Prostate gland (tissue), 2 donors: Measurements from ENCODE around the gene AIP. TPM values are rescaled to one million over a fixed set of nuclear protein-coding genes. Genes with fewer than 3 reads are reported as not detected.
A peak's percentile ranks its signal among the peaks of the same experiment; 100 is the strongest.

Experiments used
- DNase-seq: peaks from one replicate; pipeline ENCODE4 v3.0.0-alpha.2; 2019; ENCODE audit warnings: low spot score
- H3K27ac ChIP-seq, 2 donors: fragments of 200-600 bp; sonication (generic); 2 replicates each; pipeline ENCODE4 v1.5.1; 2017 to 2019
- H3K27me3 ChIP-seq: fragments of 200-600 bp; sonication (generic); replicated peaks from 2 replicates; pipeline ENCODE4 v1.5.1; 2019; ENCODE audit not compliant: insufficient read depth
- H3K36me3 ChIP-seq, 2 donors: fragments of 200-600 bp; sonication (generic); 1 replicate in 1 of 2; 2 replicates in 1 of 2; pipeline versions ENCODE4 v1.5.1 to v1.8.1; 2017 to 2019
- H3K4me1 ChIP-seq: fragments of 200-600 bp; sonication (generic); replicated peaks from 2 replicates; pipeline ENCODE4 v1.5.1; 2019
- H3K4me3 ChIP-seq, 2 donors: fragments of 200-600 bp; sonication (generic); 2 replicates each; pipeline ENCODE4 v1.5.1; 2017 to 2019
- H3K9me3 ChIP-seq: fragments of 200-600 bp; sonication (generic); 2 replicates; pipeline ENCODE4 v1.5.1; 2017
- CTCF ChIP-seq, 4 experiments: fragments of 200-600 bp in 2 of 4; fragments of 450-650 bp in 2 of 4; sonication (generic) in 2 of 4; IDR thresholded peaks; 1 replicate in 3 of 4; 2 replicates in 1 of 4; pipeline ENCODE4 v1.5.1; 2016 to 2019; ENCODE audit warnings: antibody characterized with exemption in 4 of 4, mild to moderate bottlenecking in 2 of 4, moderate library complexity in 2 of 4
- POLR2A ChIP-seq: fragments of 450-650 bp; IDR thresholded peaks from one replicate; pipeline ENCODE4 v1.6.1; 2016; ENCODE audit warnings: antibody characterized with exemption, mild to moderate bottlenecking
- POLR2AphosphoS5 ChIP-seq: sonication (generic); formaldehyde crosslinking; IDR thresholded peaks from one replicate; pipeline ENCODE4 v1.6.1; 2017; ENCODE audit warnings: antibody characterized with exemption
- WGBS: methylation state at CpG from one replicate; pipeline ENCODE4 v1.1.5; 2018; 5-methylcytosine and 5-hydroxymethylcytosine counted together
- intact Hi-C: fragments of 100-400 bp; cut with DNase I; formaldehyde crosslinking; loops from one replicate; pipeline ENCODE4 v1.14.2; 2022
- total RNA-seq, 2 donors: library from RNA; depleted of rRNA; stranded (reverse); fragments of >200 nt; gene quantifications; one replicate each; pipeline ENCODE4 v1.1.0, GENCODE V29; 2016

Gene AIP
- total RNA-seq, 2 donors from 2014 or later: 63.7 to 93.7 TPM

DNA sequence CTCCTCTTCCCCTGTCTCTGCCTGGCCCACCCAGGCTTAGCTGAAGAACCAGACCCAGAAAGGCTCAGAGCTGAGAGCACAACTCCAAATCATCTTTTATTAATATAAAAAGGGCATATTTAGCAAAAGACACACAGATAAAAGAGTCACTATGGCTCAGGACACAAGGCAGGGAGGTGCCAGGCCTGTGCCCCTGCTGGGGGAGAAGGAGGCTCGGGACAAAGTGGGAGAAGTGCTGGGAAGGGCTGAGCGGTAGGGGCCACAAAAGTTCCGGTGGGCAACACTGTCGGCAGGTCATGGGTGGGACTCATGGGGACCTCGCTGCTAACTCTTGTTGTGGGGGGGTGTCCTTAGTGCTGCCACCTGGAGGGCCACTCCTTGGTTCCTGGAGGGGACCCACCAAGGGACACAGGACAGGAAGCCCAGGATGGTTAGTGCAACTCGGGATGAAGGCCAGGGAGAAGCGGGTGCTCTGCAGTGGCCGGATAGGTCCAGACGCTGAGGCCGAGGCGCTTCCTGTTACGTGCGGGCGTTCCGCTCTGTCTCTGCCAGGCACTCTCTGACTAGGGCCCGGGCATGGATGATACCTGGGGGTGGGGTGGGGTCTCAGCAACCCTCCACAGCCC is 23.7 kb downstream of the AIP start:
- Histone ChIP-seq H3K4me1 (peaks cover 9% of the 10 kb centered on the region), H3K9me3 (no peaks in the 10 kb centered on the region), H3K36me3 (peaks cover 0 to 2% of the 10 kb centered on the region in 2 donors), H3K27me3 (no peaks in the 10 kb centered on the region), H3K27ac (peak overlapping the region; percentile 97 to 98), H3K4me3 (peak overlapping the region in 1 of 2 donors; percentile 71)
- peak in 1 of 4 experiments; percentile 40 for TF ChIP-seq CTCF (IDR thresholded peaks at IDR 0.05)
- TF ChIP-seq POLR2A: no peak
- TF ChIP-seq POLR2AphosphoS5: no peak
- no peak for DNase-seq
- WGBS: 82% methylated on average over 16 of the region's 16 CpGs
- intact Hi-C loops: loop anchor here (5.0 to 10.0 kb wide), 2 partner anchors 104 to 152 kb away; partner anchors contain the start of genes POLD4, PPP1CA and TBC1D10C

GRCh38 chr11:67507242-67507863 is 24.5 kb downstream of the AIP start:
- intact Hi-C loops: loop anchor here (5.0 to 10.0 kb wide), 2 partner anchors 105 to 153 kb away; partner anchors contain the start of genes POLD4, PPP1CA and TBC1D10C
- Histone ChIP-seq H3K4me3 (peak overlapping the region; percentile 71 to 74), H3K27ac (peak overlapping the region; percentile 97 to 98), H3K36me3 (no peaks in the 10 kb centered on the region), H3K27me3 (no peaks in the 10 kb centered on the region), H3K4me1 (peaks cover 9% of the 10 kb centered on the region), H3K9me3 (no peaks in the 10 kb centered on the region)
- peak; percentile 63 for DNase-seq
- TF ChIP-seq CTCF (IDR thresholded peaks at IDR 0.05): no peak
- no peak for TF ChIP-seq POLR2A
- TF ChIP-seq POLR2AphosphoS5: no peak
- 29% methylated on average over 33 of the region's 33 CpGs for WGBS

DNA sequence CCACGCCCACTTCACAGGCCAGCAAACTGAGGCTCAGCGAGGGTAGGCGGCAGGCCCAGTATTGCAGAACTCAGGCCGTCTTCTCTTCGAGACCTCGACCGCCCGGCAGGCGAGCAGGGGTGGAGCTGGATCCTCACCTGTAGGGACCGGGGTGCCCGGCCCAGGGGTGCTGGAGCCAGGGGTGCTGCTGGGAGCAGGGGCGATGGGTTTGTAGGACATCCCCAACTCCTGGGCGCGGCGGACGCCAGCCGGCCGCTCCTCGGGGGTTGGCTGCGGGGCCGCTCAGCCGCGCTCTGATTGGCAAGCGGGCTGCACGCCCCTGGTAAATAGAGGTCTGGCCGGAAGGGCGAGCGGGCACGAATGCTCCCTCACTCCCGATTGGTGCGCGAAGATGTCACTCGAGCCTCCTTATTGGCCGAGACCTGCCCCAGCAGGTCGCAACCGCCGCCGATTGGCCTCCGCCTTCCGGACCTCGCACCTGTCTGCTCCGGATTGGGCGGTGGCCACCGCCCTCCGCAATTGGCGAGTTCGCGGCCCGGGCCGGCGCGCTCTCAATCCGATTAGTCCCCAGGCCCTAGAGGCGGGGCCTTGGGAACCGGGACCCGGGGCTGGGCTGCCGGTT is 25.1 kb downstream of the AIP start, which contains the start of gene CDK2AP2:
Gene CDK2AP2, minus strand, starts transcription at position 299 of the 622 bp plus-strand sequence. Its CDS starts 80 bp downstream, at position 219.
- DNase-seq: peak; percentile 99
- Histone ChIP-seq H3K36me3 (no peaks in the 10 kb centered on the region), H3K9me3 (no peaks in the 10 kb centered on the region), H3K27me3 (no peaks in the 10 kb centered on the region), H3K27ac (peak within 1 kb of the TSS; percentile 97 to 98), H3K4me3 (peak within 1 kb of the TSS; percentile 71 to 74), H3K4me1 (peaks cover 9% of the 10 kb centered on the region)
- TF ChIP-seq POLR2AphosphoS5: peak; percentile 87
- peak in 1 of 4 experiments; percentile 8 for TF ChIP-seq CTCF (IDR thresholded peaks at IDR 0.05)
- TF ChIP-seq POLR2A: peak; percentile 93
- WGBS: under 1% methylated on average over 45 of the region's 57 CpGs
- intact Hi-C loops: loop anchor here (5.0 to 10.0 kb wide), 2 partner anchors 106 to 153 kb away; partner anchors contain the start of genes POLD4, PPP1CA and TBC1D10C

DNA sequence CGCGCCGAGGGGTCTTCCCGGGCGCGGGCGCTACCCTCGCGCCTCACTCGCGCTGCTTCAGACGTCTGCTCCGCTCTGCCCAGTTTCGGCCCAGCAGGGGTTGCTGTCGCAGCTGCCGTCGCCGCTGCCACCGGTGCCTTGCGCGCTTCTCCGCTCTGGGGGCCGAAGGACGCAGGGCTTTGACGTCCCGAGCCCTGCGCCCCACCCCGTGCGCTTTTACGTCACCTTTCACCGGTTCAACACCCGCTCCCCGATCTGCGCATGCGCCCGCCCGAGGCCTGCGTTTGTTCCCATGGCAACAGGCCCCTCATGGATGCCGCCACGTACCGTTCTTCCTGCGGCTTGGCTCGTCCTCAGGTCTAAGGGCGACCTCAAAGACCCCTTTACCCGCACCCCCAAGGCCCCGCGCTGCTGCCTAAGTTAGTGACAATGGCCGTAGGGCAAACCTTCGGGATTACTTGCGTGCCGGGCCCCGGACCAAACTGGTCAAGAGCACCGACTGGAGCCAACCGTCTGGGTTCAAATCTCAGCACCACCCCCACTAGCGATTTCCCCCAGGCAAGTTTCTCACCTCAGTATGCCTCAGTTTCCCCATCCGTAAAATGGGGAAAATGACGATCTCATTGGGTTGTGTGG is 25.8 kb downstream of the AIP start:
- intact Hi-C loops: loop anchor here (5.0 to 10.0 kb wide), 2 partner anchors 106 to 154 kb away; partner anchors contain the start of genes POLD4, PPP1CA and TBC1D10C
- TF ChIP-seq POLR2A (peak; percentile 9), POLR2AphosphoS5 (peak; percentile 74), CTCF (IDR thresholded peaks at IDR 0.05) (peak in 1 of 4 experiments; percentile 24)
- 1% methylated on average over 48 of the region's 57 CpGs for WGBS

More for the DNA sequence above, 25.8 kb downstream of the AIP start:
- Histone ChIP-seq H3K4me3 (peak overlapping the region; percentile 71 to 74), H3K27me3 (no peaks in the 10 kb centered on the region), H3K4me1 (peaks cover 9% of the 10 kb centered on the region), H3K9me3 (no peaks in the 10 kb centered on the region), H3K36me3 (no peaks in the 10 kb centered on the region), H3K27ac (peak overlapping the region; percentile 97 to 98)
- DNase-seq: peak; percentile 94
